Measurements from ENCODE around the gene CUX1. TPM values are rescaled to one million over a fixed set of nuclear protein-coding genes. Genes with fewer than 3 reads are reported as not detected.

The CUX1 gene
- total and polyA plus RNA-seq, 9 donors = 42.2 to 151 (median 126) TPM

DNA sequence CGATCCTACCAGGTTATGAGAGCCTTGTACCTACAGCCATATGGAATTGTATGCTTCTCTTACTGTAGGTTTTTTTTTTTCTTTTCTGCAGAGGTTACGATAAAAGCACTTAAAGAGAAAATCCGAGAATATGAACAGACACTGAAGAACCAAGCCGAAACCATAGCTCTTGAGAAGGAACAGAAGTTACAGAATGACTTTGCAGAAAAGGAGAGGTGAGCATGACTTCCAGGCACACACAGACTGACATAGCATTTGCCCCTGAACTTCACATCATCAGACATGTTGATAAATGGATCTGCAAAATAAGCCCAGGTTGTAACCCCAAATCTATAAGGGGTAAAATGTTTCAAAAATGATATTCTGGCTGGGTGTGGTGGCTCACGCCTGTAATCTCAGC, 286.8 kb downstream of the CUX1 start:
- Histone ChIP-seq H3K4me3 (no peak overlapping the region), H3K27me3 (no peaks in the 10 kb centered on the region), H3K9me3 (no peaks in the 10 kb centered on the region), H3K27ac (no peak overlapping the region), H3K4me1 (ENCODE audit: insufficient read depth) (no peaks in the 10 kb centered on the region), H3K36me3 (no peaks in the 10 kb centered on the region)
- DNase-seq = no peak
- intact Hi-C loops (cut with DNase I) = no loop called here
- 96 to 99% (median 97%) methylated on average over 5 of the region's 5 CpGs for WGBS, 3 donors
- TF ChIP-seq POLR2A (IDR thresholded peaks at IDR 0.05) (no peak), EP300 (IDR thresholded peaks at IDR 0.05) (no peak)
- TF ChIP-seq, protein P1, sequence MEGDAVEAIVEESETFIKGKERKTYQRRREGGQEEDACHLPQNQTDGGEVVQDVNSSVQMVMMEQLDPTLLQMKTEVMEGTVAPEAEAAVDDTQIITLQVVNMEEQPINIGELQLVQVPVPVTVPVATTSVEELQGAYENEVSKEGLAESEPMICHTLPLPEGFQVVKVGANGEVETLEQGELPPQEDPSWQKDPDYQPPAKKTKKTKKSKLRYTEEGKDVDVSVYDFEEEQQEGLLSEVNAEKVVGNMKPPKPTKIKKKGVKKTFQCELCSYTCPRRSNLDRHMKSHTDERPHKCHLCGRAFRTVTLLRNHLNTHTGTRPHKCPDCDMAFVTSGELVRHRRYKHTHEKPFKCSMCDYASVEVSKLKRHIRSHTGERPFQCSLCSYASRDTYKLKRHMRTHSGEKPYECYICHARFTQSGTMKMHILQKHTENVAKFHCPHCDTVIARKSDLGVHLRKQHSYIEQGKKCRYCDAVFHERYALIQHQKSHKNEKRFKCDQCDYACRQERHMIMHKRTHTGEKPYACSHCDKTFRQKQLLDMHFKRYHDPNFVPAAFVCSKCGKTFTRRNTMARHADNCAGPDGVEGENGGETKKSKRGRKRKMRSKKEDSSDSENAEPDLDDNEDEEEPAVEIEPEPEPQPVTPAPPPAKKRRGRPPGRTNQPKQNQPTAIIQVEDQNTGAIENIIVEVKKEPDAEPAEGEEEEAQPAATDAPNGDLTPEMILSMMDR (IDR thresholded peaks at IDR 0.05) = no peak

DNA sequence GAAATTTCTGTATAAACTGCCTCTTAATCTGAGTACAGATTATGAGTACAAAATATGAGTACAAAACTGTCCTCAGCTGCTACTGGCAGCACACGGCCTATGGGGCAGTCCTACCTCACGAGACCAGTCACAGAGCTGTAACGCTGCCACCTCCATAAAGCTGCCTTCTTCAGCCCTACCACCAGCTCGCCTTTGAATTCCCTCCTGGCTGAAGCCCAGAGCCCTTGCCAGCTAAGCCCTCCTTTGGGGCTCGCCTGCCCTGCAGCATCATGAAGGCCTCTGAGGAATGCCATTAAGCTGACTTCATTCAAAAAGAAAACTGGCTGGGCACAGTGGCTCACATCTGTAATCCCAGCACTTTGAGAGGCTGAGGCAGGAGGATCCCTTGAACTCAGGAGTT, 289.2 kb downstream of the CUX1 start:
- no peak overlapping the region for H3K27ac ChIP-seq
- no peaks in the 10 kb centered on the region for H3K27me3 ChIP-seq
- WGBS, 3 donors = 79 to 94% (median 82%) methylated on average over 5 of the region's 5 CpGs
- no peaks in the 10 kb centered on the region for H3K36me3 ChIP-seq
- no peak overlapping the region for H3K4me3 ChIP-seq
- no peak for TF ChIP-seq EP300 (IDR thresholded peaks at IDR 0.05)
- TF ChIP-seq POLR2A (IDR thresholded peaks at IDR 0.05) = no peak
- TF ChIP-seq, protein P1 (IDR thresholded peaks at IDR 0.05) = no peak
- no peaks in the 10 kb centered on the region for H3K9me3 ChIP-seq
- peak in 1 of 5 donors; percentile 17 for DNase-seq
- H3K4me1 ChIP-seq (ENCODE audit: insufficient read depth) = peaks cover 1% of the 10 kb centered on the region
- intact Hi-C loops (cut with DNase I) = no loop called here

DNA sequence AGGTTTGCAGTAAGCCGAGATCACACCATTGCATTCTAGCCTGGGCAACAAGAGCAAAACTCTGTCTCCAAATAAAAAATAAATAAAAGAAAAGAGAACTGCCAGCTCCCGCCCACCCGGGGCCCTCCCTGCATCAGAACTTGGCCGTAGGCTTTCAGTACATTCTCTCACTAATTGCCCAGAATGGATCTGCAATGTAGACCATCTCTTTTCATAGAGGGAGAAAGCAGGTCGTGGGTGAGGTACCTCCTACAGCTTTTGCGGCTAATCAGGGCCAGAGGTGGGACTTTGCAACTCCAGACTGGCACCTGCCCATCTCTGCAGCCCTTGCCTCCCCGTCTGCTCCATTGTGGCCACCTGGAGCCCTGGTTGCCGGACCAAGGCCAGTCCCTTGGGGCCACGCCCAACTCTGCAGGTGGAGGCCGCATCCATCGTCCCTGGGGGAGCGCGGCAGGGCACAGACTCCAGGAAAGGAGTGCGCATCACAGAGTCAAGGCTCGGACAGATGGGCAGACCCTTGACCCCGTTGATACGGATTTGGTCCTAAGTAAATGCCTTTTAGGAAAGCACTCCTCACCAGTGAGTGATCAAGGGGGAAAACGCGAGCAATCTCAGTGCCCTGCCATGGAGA, 290.2 kb downstream of the CUX1 start:
- peak in 2 of 5 donors; percentile 14 to 26 for DNase-seq
- WGBS, 3 donors = 86 to 87% (median 86%) methylated on average over 19 of the region's 19 CpGs
- H3K27ac ChIP-seq = no peak overlapping the region
- no peak for TF ChIP-seq EP300 (IDR thresholded peaks at IDR 0.05)
- TF ChIP-seq POLR2A (IDR thresholded peaks at IDR 0.05) = no peak
- TF ChIP-seq, protein P1 (IDR thresholded peaks at IDR 0.05) = no peak
- H3K4me1 ChIP-seq (ENCODE audit: insufficient read depth) = peaks cover 1% of the 10 kb centered on the region
- no peaks in the 10 kb centered on the region for H3K27me3 ChIP-seq
- H3K4me3 ChIP-seq = no peak overlapping the region
- intact Hi-C loops (cut with DNase I) = no loop called here
- no peaks in the 10 kb centered on the region for H3K9me3 ChIP-seq
- no peaks in the 10 kb centered on the region for H3K36me3 ChIP-seq

DNA sequence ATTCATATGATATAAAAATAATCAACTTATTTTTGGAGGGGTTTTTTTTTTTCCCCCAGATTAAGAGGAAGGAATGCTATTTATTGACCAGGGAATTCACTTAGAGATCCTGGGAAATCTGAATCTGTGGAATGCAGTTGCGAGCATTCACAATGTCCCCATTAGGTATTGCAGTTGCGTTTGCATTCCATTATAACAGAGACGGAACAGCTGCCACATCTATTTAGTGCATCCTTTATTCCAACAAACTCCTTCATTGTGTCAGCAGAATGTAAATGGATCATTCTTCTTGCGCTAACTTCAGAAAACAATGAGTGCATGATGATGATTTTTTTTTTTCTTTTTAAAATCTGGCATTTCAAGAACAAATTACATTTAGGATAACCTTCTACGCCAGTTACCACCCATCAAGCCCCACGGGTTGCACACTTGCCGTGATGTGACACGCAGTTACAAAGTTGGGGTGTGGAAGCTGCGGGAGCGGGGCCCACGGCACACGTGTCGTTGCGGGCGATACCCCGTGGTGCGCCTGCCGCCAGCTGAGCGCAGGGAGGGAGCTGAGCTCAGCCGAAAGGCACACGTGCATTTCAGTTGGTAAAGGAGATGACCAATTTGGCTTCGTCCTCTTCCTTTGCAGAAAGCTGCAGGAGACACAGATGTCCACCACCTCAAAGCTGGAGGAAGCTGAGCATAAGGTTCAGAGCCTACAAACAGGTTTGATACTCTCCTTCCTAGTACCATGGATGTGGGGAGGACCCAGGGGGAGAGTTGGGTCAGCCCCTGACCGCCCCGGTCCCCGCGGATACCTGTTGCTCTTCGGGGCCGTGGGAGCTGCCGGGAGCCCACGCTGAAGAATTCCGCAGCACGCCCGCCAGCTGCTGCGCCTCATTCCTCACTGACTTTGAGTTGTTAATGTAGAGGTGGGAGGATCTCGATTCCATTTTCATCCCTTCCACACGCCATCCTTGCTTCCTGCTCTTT, 293.9 kb downstream of the CUX1 start:
- intact Hi-C loops (cut with DNase I) = loop anchor here in 1 of 4 donors (10.0 kb wide), 1 partner anchor 167 kb away; no protein-coding TSS in a partner anchor
- Histone ChIP-seq H3K9me3 (no peaks in the 10 kb centered on the region), H3K27me3 (no peaks in the 10 kb centered on the region), H3K4me1 (ENCODE audit: insufficient read depth) (peaks cover 1% of the 10 kb centered on the region), H3K36me3 (no peaks in the 10 kb centered on the region), H3K4me3 (no peak overlapping the region), H3K27ac (no peak overlapping the region)
- WGBS, 3 donors = 39 to 57% (median 56%) methylated on average over 36 of the region's 36 CpGs
- peak in 1 of 5 donors; percentile 32 for DNase-seq
- TF ChIP-seq POLR2A (IDR thresholded peaks at IDR 0.05) (no peak), EP300 (IDR thresholded peaks at IDR 0.05) (no peak)
- TF ChIP-seq, protein P1 (IDR thresholded peaks at IDR 0.05) = no peak

All from ovary (tissue), 9 donors.